Measurements from ENCODE around the gene VAMP8.

GRCh38 chr2:85599468-85600234 lies 22.3 kb downstream of the VAMP8 start:
- TF ChIP-seq CTCF (IDR thresholded peaks at IDR 0.05) (no peak), POLR2A (IDR thresholded peaks at IDR 0.05) (no peak)
